ENCODE data around the gene APBA1. TPM values are rescaled to one million over a fixed set of nuclear protein-coding genes. Genes with fewer than 3 reads are reported as not detected.

Gene APBA1
- total and polyA plus RNA-seq, 8 donors = 2.4 to 17.9 (median 11.4) TPM

- Histone ChIP-seq H3K27me3 (no peaks in the 10 kb centered on the region), H3K9me3 (no peaks in the 10 kb centered on the region), H3K4me1 (no peaks in the 10 kb centered on the region), H3K27ac (no peak overlapping the region), H3K4me3 (no peak overlapping the region), H3K36me3 (no peaks in the 10 kb centered on the region)
- no peak for ATAC-seq
- intact Hi-C loops (cut with DNase I) = no loop called here
- TF ChIP-seq, protein P1, sequence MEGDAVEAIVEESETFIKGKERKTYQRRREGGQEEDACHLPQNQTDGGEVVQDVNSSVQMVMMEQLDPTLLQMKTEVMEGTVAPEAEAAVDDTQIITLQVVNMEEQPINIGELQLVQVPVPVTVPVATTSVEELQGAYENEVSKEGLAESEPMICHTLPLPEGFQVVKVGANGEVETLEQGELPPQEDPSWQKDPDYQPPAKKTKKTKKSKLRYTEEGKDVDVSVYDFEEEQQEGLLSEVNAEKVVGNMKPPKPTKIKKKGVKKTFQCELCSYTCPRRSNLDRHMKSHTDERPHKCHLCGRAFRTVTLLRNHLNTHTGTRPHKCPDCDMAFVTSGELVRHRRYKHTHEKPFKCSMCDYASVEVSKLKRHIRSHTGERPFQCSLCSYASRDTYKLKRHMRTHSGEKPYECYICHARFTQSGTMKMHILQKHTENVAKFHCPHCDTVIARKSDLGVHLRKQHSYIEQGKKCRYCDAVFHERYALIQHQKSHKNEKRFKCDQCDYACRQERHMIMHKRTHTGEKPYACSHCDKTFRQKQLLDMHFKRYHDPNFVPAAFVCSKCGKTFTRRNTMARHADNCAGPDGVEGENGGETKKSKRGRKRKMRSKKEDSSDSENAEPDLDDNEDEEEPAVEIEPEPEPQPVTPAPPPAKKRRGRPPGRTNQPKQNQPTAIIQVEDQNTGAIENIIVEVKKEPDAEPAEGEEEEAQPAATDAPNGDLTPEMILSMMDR (IDR thresholded peaks at IDR 0.05) = no peak
- DNase-seq = no peak
Observed at GRCh38 chr9:69469136-69469535, 203.0 kb downstream of the APBA1 start.

- no peak for ATAC-seq
- DNase-seq = no peak
- Histone ChIP-seq H3K27me3 (no peaks in the 10 kb centered on the region), H3K9me3 (no peaks in the 10 kb centered on the region), H3K27ac (no peak overlapping the region), H3K4me3 (no peak overlapping the region), H3K4me1 (no peaks in the 10 kb centered on the region), H3K36me3 (no peaks in the 10 kb centered on the region)
- TF ChIP-seq, protein P1 (IDR thresholded peaks at IDR 0.05) = no peak
- intact Hi-C loops (cut with DNase I) = no loop called here
Observed at GRCh38 chr9:69468380-69468779, 203.8 kb downstream of the APBA1 start.

DNA sequence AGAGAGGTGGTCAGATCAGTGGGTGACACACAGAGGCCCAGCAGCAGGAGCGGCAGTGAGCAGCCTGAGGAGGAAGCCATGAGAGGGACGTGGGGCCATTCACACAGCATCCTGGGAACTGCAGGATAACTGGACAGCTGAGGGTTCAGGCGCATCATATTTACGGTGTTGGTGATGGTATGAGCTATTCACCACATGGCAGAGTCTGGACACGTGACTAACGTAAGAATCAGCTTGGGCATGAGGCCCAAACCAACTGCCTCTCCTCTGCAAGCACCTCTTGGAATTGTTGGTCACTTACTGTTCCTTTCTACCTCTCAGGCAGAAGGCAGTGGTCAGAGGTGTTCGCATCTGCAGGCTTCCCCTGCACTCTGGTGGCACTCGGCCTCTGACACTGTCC lies 206.0 kb downstream of the APBA1 start:
- Histone ChIP-seq H3K4me1 (no peaks in the 10 kb centered on the region), H3K27ac (no peak overlapping the region), H3K27me3 (no peaks in the 10 kb centered on the region), H3K9me3 (no peaks in the 10 kb centered on the region), H3K36me3 (no peaks in the 10 kb centered on the region), H3K4me3 (no peak overlapping the region)
- ATAC-seq (no peak), DNase-seq (no peak)
- intact Hi-C loops (cut with DNase I) = no loop called here
- TF ChIP-seq, protein P1 (IDR thresholded peaks at IDR 0.05) = no peak

DNA sequence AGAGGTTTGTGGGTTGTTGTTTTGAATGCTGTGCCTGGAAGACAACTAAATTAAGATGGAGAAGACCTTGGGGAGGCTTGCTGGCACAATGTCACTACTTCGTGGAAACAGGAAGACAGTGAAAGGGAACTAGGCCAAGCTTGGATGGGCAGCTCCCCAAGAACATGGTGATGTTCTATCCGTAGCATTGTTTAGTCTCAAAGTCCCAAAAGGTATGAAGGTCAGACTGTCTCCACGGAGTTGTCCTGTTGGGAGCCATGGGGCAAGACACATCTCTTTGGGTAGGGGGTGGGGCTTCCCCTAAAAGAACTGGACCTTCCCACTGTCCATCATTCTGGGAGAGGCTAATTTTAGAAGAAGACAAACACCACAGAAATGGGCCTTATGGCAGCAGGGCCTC lies 206.7 kb downstream of the APBA1 start:
- Histone ChIP-seq H3K27me3 (no peaks in the 10 kb centered on the region), H3K27ac (no peak overlapping the region), H3K4me1 (no peaks in the 10 kb centered on the region), H3K36me3 (no peaks in the 10 kb centered on the region), H3K9me3 (no peaks in the 10 kb centered on the region), H3K4me3 (no peak overlapping the region)
- intact Hi-C loops (cut with DNase I) = no loop called here
- ATAC-seq (no peak), DNase-seq (no peak)
- TF ChIP-seq, protein P1 (IDR thresholded peaks at IDR 0.05) = no peak

DNA sequence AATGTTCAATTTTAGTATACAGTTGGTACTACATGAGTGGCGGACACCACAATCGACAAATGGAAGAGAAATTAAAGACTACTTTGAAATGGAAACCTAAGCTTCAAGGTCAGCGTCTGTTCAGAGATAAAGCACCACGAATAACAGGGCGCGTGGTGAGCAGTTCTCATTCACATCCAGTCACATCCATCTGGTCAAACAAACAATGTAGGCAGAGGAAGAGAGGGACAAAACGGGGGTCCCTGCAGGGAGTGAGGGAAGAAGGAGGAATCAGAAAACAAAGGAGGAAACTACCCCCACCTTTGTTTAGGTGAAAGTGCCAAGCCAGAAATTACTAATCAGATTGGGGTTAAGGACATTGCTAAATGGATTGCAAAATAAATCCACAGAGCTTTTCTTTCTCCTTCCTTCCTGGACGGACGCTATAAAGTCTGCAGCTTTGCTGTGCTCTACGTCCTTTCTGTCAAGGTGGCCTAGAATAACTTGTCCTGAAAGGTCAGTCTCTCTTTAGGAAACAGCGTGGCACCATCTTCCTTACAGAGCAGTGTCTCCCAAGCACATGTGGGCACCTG lies 208.6 kb downstream of the APBA1 start:
- no peak for ATAC-seq
- Histone ChIP-seq H3K36me3 (no peaks in the 10 kb centered on the region), H3K27ac (no peak overlapping the region), H3K27me3 (no peaks in the 10 kb centered on the region), H3K4me1 (no peaks in the 10 kb centered on the region), H3K9me3 (no peaks in the 10 kb centered on the region), H3K4me3 (no peak overlapping the region)
- TF ChIP-seq, protein P1 (IDR thresholded peaks at IDR 0.05) = no peak
- DNase-seq = no peak
- intact Hi-C loops (cut with DNase I) = no loop called here
